Measurements from ENCODE around the gene RGS18.
"Not testable (repeated sequence)": the region's sequence is repeated elsewhere in the genome, so short reads cannot be mapped to it uniquely, and the experiment has no call there.

The RGS18 gene, protein sequence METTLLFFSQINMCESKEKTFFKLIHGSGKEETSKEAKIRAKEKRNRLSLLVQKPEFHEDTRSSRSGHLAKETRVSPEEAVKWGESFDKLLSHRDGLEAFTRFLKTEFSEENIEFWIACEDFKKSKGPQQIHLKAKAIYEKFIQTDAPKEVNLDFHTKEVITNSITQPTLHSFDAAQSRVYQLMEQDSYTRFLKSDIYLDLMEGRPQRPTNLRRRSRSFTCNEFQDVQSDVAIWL

DNA sequence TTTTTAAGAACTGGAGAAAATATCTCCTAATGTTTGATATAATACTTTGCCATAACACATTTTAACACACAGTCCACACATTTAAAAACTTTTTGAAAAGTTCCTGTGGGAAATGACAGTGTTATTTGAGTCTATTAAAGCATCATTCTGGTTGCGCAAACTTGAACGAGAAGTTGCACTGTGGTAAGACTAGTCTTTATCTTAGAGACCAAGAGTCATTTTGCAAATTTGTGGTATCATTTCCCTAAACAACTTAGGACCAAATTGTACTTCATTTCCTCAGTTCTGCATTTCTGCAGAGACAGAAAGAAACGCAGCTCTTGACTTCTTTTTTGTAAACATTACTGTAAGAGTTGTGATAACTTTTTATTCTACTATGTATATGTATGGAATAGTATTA lies at the start of gene RGS18:
RGS18 (plus strand) TSS at position 282 of the 400 bp plus-strand sequence. CDS start 176 bp downstream, outside the sequence.
- DNase-seq (ENCODE audit: low spot score) (no peak), FAIRE-seq (no peak)

DNA sequence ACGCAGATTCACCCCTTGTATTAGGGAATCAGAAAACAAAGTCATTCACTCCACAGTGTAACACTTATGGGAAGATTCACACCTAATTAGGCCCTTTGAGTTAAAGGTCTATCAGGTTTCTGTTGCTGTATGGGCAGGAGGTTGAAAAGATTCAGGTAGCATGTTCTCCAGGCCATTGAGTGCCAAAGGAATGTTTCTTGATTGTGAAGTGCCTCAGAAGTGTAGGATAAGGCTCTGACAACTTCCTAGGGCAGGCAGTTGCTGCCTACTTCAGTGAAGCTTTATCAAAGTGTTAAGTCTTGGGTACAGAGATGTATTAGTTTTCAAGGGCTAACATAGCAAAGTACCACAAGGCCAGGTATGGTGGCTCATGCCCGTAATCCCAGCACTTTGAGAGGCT lies 48.7 kb upstream of the RGS18 start:
- FAIRE-seq, result no peak
- DNase-seq (ENCODE audit: low spot score), result no peak

DNA sequence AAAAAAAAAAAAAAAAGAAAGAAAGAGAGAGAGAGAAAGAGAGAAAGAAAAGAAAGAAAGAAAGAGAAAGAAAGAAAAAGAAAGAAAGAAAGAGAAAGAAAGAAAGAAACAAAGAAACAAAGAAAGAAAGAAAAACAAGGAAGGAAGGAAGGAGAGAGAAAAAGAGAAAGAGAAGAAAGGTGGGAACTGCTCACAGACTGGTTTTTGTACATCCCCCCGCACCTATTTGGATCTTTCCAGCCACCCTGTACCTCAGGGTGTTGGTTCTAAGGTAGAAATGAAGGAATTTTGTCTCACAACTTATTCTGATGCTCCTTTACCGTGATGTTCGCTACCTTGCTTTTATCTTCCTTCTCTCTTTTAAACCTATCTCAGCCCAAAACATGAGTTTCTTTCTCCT lies 43.3 kb upstream of the RGS18 start:
- FAIRE-seq (no peak), DNase-seq (ENCODE audit: low spot score) (no peak)

DNA sequence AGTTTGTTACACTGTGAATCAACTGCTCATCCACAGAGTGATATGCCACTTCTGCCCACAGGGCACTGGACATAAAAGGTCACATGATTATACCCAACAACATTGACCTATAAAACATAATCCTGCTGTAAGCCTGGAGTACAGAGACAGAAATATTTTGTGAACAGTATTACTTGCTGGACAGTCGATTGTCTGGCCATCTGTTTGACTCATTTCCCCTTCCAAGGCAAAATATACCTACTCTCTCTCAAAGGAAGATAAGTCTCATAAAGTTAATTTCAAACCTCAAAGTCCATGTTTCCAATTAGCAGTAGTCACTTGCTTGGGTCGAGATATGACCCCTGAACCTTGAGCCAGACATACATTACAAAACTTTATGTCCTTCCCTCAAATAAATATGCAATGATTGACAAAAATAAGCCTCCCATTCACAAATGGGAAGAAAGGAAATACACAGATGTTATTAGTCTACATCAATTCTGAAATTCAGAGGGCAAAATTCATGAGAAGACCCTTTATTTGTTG lies 39.3 kb upstream of the RGS18 start:
- no peak for DNase-seq (ENCODE audit: low spot score)
- FAIRE-seq, result no peak

DNA sequence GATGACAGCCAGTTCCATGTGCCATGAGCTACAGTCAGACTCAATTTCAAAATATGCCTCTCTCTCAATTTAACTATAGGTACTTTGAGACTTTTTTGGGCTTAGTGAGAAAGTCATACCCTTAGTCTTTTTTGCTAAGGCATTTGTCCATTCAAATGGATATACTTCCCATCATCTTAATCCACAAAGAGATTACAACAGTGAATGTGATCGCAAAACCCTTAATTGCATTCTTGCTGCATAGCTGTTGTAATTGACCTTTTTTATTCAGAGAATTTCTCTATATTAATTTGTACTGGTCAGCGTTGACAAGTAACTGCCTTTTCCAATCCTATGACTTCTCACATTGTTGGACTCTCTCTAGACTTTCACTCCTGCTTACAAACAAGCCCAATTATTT lies 38.6 kb upstream of the RGS18 start:
- no peak for FAIRE-seq
- DNase-seq (ENCODE audit: low spot score), result no peak

DNA sequence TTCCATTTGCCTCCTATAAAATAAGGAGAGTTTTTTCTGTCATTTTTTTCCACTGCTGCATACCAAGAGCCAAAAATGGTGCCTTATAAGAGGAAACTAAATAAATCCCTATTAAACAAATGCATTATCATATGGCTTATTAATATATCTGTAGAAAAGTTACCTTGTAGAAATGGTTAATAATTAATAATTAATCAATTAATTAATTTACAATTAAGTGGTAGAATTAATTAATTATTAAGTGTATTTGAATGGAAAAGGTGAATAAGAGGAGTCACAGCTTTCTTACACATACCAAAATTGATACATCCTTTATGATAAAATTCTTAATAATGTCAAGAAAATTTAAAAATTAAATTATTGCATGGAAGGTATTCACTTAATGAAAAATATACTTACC lies 35.6 kb upstream of the RGS18 start:
- FAIRE-seq, result no peak
- DNase-seq (ENCODE audit: low spot score), result no peak

DNA sequence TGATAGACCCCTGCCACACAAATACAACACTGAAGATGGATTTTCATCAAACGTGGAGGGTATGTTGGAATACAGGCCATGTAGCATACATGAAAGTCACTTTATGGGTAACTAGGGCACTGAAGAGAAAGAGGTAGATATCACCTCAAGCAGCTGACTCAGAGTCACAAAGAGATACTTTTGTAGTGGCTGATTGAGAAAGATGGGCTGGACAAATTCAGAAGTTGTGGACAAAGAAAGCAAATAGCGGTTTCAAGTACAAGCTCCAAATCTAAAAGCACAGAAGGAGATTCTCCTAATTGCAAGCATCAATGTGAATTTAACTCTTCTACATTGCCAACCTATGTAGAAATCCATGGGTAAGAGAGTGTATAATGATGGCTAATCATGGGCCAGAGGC lies 35.0 kb upstream of the RGS18 start:
- no peak for FAIRE-seq
- DNase-seq (ENCODE audit: low spot score), result no peak

DNA sequence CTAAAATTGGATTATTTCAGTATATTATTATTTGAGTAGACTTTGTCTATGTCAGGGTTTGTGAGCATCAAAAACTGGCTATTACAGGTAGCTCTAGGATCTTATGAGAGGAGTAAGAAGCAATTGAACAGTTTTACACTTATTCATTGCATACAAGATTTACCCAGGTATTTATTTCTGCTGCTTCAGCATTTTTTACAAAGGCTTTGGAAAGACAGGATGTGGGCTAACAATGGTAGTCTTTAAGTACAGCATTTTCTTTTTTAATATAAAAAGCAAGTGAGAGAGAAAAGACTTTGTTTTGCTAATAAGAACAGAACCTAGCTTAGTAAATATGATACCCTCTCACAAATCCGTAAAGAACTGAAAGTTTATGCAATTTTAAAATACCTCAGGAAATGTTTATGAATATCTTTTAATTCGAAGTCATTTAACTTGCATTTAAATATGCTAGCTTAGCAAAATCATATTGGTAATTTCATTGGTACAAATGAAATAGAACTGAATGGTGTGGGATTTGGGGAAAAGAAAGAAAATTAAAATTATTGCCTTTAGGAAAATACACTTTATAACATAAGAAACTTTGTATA lies 32.1 kb upstream of the RGS18 start:
- FAIRE-seq, result no peak
- no peak for DNase-seq (ENCODE audit: low spot score)

DNA sequence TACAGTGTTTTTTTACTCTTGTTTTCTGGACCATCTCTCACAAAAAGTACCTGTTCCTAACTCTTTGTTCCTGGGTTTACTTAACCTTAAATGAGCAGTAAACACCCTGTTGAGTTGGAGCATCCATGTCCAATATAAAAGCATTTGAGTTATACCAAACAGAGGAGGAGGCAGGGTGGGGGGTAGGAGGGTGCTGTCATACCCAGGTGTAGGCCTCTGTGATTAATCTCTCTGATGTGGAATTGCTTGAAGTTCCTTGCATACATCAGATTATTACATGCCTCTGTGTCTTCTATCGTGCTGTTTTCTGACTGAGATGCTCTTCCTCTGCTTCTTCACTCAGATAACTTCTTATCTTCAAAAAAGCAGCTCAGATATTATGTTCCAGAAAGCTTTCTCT lies 28.1 kb upstream of the RGS18 start:
- DNase-seq (ENCODE audit: low spot score) (no peak), FAIRE-seq (no peak)

DNA sequence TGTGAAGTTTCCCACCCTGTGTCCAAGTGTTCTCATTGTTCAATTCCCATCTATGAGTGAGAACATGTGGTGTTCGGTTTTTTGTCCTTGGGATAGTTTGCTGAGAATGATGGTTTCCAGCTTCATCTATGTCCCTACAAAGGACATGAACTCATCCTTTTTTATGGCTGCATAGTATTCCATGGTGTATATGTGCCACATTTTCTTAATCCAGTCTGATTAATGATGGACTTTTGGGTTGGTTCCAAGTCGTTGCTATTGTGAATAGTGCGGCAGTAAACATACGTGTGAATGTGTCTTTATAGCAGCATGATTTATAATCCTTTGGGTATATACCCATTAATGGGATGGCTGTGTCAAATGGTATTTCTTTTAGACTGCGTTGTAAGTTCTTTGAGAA lies 27.4 kb upstream of the RGS18 start:
- DNase-seq (ENCODE audit: low spot score); FAIRE-seq: not testable (repeated sequence)

DNA sequence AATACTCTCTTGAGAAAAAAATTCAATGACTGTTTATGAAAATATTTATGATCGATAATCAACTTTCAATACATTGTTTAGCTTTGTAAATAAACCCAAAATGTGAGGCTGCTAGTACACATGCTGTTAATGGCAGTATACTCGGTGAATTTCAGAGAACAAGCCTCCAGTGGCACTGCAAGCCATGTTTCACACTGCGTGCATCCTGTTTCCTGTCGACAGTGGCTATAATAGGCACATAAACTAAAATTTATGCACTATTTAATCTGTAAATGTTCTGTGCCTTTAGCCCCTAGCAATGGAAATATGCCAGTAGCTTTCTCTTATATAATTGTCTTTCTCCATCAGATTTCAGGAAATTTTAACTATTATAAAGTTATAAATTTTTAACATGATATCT lies 26.3 kb upstream of the RGS18 start:
- FAIRE-seq (no peak), DNase-seq (ENCODE audit: low spot score) (no peak)

DNA sequence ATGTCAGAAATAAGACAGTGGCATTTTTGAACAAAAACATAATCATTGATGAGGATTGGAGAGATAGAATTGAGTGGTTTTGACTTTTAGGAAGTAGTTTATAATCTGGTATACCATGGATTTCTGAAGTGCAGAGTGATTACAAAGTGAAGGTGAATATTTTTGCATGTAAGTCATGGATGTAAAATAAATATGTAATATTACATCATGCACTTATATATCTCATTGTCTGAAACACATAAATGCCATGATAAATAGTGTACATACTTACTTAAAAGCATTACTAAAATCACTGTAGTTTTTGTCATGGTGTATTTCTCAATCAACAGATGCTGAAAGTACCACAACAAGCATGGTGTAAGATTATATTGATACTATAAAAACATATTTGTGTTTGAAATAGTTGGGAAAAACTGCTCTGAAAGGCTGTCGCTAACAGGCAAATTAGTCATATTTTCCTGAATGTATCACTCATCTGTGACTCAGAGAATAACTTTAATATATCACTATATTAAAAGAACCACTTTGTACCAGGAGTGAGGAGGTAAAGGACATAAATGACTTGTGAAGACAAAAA lies 24.8 kb upstream of the RGS18 start:
- DNase-seq (ENCODE audit: low spot score), result no peak
- FAIRE-seq, result no peak

DNA sequence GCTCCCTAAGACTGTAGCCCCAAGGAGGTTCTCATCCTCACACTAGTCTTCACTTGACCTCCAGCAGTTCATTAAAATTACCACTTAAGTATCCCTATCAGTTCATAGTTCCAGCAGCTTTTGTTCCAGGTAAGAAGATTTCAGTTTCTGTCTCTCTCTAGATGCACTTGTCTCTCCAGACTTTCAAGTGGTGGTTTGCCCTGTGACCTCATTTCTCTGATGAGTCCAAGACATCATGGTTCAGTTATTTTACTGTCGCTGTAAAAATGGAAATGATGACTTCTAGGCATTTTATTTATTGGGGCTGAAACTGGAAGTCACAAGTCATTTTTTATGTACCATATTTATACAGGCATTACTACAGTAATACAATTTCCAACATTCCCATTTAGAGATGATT lies 17.9 kb upstream of the RGS18 start:
- DNase-seq (ENCODE audit: low spot score) (no peak), FAIRE-seq (no peak)

DNA sequence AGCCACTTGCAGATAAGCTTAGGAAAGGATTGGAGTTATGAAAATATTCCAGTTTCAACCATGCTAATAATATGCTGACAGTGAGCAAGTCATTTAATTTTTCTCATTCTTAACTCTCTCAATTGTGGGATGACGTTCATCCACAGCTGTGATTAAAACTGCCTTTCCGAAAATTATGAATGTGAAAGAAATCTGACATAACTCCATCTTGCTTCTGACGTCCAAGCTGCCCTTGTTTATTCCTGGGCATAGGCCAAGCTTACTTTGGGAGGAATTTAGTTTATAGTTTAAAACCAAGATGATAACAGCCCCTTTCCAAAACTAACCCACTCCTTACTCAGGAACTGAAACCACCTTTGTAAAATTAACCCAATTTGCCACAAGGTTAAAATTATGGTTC lies 11.0 kb upstream of the RGS18 start:
- no peak for FAIRE-seq
- no peak for DNase-seq (ENCODE audit: low spot score)

DNA sequence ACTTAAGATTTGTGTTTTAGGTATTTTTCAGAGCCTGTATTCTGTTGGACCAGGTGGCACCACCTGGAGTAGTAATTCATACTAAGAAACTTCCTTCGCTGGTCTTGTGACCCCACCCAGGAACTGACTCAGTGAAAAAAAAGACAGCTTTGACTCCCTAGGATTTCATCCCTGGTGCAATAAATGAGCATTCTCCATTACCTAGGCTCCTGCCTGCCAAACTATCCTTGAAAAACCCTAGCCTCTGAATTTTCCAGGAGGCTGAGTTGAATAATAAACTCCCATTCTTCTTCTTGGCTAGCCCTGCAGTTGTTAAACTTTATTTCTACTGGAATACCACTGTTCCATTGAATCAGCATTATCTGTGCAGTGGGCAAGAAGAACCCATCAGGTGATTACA lies 10.6 kb upstream of the RGS18 start:
- FAIRE-seq (no peak), DNase-seq (ENCODE audit: low spot score) (no peak)

DNA sequence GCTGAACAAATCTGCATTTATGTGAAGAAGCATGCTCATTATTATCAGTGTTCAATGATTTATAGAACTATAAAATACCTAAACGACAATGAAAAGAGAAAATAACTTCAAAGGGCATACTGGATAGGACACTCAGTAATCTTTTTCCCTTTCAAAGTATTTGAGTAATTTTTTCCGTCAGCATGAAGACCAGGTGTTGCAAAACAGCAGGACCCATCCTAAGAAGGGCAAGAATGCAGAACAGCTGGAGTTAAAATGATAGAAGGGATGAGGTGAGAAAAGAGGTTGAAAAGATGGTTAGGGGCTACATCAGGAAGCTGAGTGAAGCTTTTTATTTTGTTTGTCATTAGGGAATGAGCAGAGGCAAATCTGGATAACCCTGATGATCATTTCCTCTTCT lies 7.1 kb upstream of the RGS18 start:
- FAIRE-seq (no peak), DNase-seq (ENCODE audit: low spot score) (no peak)

DNA sequence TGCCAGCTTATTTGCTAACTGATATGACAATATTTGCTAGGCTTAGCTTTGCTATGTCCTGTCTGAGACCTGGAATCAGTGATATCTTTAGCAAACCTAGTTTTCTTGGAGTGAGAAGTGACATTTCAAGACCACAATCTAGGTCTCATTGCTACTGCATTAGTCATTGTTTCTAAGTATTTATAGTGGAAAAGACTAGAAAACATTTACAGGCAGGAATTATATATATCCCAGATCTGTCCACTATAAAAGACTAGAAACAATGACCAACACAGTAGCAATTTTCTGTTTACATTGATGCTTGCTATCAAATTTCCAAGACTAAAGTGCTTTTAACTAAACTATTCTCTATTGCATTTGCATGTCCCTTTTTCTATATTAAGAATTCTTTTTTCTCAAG lies 5.0 kb upstream of the RGS18 start:
- FAIRE-seq, result no peak
- no peak for DNase-seq (ENCODE audit: low spot score)

DNA sequence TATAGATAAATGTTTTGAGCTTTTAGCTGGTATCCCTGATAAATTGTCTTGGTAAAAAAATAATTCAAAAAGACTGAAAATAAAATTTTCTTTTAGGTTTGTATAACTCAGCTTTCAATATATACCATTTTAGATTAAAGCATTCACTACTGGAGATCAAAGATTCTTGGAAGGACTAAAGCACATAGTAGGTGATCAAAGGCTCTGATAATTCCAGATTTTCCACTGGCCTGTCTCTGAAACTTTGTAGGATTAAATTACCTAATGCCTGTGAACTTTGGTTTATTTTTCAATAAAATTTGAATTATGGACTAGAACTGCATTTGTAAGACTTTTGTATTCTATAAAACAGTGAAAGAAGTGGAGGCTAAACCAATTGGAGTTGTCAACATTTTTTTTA lies 1.2 kb upstream of the RGS18 start:
- FAIRE-seq, result no peak
- no peak for DNase-seq (ENCODE audit: low spot score)

DNA sequence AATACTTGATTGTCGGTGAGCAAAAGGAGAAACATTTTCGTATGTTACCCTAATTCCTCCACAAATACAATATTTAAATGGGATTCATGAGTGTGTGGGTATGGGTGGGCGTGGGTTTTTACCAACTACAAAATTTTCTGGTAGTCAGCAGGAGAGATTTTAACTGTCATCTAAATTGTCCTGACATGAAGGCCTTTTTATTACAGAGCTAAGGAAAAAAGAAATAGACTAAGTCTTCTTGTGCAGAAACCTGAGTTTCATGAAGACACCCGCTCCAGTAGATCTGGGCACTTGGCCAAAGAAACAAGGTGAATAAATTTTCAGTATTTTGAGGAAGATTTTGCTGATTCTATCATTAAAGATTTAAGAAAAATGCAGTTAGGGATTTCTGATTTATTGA lies 752 bp downstream of the RGS18 start:
- DNase-seq (ENCODE audit: low spot score), result no peak
- FAIRE-seq, result no peak

DNA sequence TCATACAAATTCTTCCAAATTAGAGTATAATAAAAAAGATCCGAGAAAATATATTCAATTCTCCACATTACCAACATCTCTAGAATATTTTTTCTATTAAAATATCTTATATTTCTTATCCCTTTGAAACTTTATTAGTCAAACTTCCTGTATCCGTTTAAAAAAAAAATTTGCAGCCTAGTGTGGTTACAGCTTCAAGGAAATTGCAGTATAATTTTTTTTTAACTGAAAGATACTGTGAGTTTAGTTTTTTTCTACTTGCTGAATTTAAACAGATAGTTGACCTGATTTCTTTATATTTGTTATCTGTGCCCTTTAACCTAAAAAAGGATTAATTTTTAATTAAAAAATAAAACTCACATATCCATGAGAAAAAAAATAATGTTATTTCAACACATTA lies 1.5 kb downstream of the RGS18 start:
- DNase-seq (ENCODE audit: low spot score), result no peak

DNA sequence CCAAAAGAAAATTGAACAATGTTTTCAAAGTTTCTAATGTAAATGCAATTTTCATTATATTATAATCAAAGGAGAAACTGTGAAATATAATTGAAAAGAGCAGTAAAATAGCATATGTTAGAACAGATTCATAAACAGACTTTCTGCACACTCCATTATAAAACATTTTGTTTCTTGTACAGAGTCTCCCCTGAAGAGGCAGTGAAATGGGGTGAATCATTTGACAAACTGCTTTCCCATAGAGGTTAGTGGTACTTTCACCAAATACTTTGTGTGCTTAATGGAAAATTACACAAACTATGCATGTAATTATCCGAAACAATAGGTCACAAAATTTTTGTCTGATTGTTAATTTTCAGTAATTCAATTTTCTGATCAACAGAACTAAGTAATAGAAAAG lies 1.9 kb downstream of the RGS18 start:
- FAIRE-seq, result no peak

More for the DNA sequence above, 1.5 kb downstream of the RGS18 start:
- no peak for FAIRE-seq

DNA sequence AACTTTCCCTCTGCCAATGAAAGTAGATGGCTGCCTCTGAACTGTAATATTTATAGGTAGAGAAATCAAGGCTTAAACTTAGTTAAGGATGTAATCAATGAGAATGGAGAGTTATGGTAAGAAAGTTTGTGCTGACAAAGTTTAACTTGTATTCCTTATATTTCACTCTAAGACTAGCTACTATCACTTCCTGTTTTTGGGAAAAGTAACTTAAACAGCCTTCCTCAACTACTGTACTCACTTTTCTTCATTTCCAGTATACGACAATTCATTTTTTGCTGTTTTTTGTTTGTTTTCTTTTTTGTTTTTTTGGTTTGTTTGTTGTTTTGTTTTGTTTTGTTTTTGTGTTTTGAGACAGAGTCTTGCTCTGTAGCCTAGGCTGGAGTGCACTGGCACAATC lies 3.7 kb downstream of the RGS18 start:
- DNase-seq (ENCODE audit: low spot score) (no peak), FAIRE-seq (no peak)

More for the DNA sequence above, 1.9 kb downstream of the RGS18 start:
- no peak for DNase-seq (ENCODE audit: low spot score)

DNA sequence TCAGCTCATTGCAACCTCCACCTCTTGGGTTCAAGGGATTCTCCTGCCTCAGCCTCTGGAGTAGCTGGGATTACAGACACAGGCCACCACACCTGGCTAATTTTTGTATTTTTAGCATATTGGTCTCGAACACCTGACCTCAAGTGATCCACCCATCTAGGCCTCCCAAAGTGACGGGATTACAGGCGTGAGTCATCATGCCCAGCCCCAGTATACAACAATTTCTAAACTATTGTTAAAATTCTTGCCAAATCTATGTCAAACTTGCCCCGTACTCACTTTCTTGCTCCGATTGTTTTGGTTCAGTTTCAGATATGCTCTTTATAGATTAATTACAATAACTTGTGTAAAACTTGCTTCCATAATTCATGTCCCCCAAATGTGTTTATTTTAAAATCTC lies 4.1 kb downstream of the RGS18 start:
- FAIRE-seq, result no peak
- DNase-seq (ENCODE audit: low spot score), result no peak

Data from urothelium cell line (cell line).